Activated T-helper 1 cell treated with Interleukin-2 at 50 U/mL for 16 hours (primary cell): ENCODE results near the gene VNN1.
"Not testable (repeated sequence)": the region's sequence is repeated elsewhere in the genome, so short reads cannot be mapped to it uniquely, and the experiment has no call there.

ENCODE experiments used
- DNase-seq: peaks from one replicate; pipeline ENCODE4 v3.0.0-alpha.2; 2020; ENCODE audit warnings: low read depth

Gene VNN1

GRCh38 chr6:132719736-132720448 is 6.0 kb upstream of the VNN1 start:
- DNase-seq = no peak

GRCh38 chr6:132715881-132716637 is 2.2 kb upstream of the VNN1 start:
- DNase-seq = no peak

GRCh38 chr6:132715204-132715603 is 1.3 kb upstream of the VNN1 start:
- no peak for DNase-seq

GRCh38 chr6:132714160-132714559 is 305 bp upstream of the VNN1 start:
- no peak for DNase-seq

- no peak for DNase-seq
These were observed 1.5 kb downstream of the VNN1 start for GRCh38 chr6:132712366-132712765.

DNA sequence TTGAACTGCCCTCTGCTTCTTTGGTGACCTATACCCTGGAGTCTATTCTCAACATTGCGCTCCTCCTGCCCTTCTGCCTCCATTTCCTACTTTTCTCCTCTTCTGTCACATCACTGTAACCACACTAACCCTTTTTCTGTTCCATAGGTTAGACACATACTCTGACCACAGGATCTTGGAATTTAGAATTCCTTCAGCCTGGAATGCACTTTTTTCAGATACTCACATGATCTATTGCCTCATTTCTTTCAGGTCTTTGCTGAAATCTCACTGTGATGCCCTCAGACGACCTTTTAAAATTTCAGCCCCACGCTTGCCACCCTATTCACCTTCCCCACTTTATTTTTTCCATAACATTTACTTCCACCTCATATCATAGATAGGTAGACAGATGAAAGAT is 5.1 kb downstream of the VNN1 start:
- DNase-seq = no peak

GRCh38 chr6:132708002-132708401 is 5.9 kb downstream of the VNN1 start:
- DNase-seq = no peak

DNA sequence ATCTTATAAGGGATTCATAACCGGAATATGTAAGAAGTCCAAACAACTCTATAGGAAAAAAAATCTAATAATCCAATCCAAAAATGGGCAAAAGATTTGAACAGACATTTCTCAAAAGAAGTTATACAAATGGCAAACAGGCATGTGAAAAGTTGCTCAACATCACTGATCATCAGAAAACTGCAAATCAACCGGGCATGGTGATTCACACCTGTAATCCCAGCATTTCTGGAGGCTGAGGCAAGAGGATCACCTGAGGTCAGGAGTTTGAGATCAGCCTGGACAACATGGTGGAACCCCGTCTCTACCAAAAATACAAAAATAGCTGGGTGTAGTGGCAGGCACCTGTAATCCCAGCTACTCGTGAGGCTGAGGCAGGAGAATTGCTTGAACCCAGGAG is 7.1 kb downstream of the VNN1 start:
- DNase-seq = not testable (repeated sequence)

DNA sequence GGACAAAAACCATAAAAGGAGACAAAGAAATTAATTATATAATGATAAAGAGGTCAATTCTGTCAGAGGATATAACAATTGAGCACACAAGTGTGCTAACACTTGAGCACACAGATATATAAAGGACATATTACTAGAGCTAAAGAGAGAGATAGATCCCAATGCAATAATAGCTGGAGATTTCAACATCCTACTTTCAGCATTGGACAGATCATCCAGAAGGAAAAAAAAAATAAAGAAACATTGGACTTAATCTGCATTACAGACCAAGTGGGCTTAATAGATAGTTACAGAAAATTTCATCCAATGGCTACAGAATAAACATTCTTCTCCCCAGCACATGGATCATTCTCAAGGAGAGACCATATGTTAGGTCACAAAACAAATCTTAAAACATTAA is 9.9 kb downstream of the VNN1 start:
- no peak for DNase-seq

DNA sequence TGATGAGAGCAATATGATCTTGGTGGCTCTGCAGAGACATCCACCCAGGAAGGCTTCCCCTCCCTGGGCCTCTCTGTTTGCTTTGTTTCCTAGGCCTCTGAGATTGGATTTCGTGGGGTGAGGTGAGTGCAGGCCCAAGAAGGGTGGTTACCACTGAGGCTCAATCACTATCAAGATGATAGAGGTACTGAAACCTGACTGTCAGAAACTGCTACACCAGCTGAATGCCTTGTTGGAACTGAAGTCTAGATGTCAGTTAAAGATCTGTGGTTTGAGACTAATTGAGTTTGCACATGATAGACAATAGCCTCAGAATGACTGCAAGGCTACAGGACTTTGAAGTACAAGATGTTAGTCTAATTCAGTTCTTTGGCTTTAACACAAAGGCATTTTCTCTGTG is 15.2 kb downstream of the VNN1 start:
- no peak for DNase-seq

- DNase-seq = no peak
These were observed 18.1 kb downstream of the VNN1 start for GRCh38 chr6:132695773-132696172.

DNA sequence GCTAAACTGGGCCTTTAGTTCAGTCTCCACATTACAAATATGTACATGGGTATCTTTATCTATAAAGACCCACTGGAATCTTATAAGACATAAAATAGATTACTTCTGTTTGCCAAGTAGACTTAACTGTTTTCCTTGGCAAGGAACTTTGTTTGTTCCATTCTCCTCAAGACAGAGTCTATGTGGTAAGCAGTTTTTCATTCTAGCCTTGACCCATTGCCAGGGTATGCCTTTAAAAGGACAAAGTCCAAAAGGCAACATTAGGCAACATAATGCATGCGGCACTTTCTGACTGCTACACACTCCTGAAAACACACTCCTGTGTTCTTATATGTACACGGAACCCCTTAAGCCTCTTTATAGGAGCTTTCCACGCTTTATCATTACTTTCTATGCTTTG is 20.4 kb downstream of the VNN1 start:
- DNase-seq = no peak

GRCh38 chr6:132690678-132691077 is 23.2 kb downstream of the VNN1 start:
- DNase-seq = no peak

DNA sequence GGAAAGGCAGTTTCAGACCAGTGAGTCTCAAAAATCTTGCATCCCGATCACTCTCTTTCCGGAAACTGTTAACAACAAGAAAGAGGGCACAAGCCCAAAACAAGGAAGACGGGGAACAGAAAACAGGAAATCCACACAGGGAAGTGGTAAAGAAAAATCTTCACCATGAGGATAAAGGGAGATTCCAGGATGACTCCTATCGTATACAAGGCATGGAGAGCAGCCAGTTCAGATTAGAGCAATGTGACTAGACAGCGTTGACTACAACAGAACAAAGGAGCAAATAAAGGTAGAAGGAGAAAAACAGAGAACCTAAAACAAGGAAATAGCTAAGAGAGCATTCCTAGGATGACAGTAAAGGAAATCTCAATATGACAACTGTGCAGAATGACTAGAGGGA is 26.5 kb downstream of the VNN1 start:
- DNase-seq = no peak

GRCh38 chr6:132686531-132686930 is 27.3 kb downstream of the VNN1 start:
- no peak for DNase-seq

GRCh38 chr6:132685009-132685408 is 28.8 kb downstream of the VNN1 start:
- DNase-seq = no peak

DNA sequence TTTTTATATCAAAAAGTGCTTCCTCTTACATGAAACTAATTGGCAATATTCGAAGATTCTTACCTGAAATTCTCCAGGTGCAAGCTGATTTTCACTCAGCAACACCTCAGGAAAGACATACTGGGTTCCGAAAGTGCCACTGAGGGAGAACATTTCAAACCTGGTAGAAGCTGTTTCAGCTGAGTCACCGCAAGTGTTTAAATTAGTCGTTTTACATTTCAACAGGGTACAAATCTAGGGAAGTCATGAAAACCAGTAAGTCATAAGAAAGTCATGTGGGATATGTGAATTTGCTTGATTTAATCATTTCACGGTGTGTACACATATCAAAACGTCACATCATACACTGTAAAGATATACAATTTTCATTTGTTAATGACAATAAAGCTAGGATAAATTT is 29.6 kb downstream of the VNN1 start:
- DNase-seq = no peak

GRCh38 chr6:132683543-132683942 is 30.3 kb downstream of the VNN1 start:
- DNase-seq = no peak

DNA sequence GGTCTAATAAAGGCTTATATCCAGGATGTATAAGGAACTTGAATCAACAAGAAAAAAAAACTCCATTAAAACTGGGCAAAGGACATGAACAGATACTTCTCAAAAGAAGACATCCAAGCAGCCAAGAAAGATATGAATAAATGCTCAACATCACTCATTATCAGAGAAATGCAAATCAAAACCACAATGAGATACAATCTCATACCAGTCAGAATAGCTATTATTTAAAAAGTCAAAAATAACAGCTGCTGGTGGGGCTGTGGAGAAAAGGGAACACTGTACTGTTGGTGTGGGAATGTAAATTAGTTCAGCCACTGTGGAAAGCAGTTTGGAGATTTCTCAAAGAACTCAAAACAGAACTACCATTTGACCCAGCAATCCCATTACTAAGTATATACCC is 34.8 kb downstream of the VNN1 start:
- DNase-seq = not testable (repeated sequence)

- no peak for DNase-seq
These were observed 38.1 kb downstream of the VNN1 start for GRCh38 chr6:132675749-132676148.

DNA sequence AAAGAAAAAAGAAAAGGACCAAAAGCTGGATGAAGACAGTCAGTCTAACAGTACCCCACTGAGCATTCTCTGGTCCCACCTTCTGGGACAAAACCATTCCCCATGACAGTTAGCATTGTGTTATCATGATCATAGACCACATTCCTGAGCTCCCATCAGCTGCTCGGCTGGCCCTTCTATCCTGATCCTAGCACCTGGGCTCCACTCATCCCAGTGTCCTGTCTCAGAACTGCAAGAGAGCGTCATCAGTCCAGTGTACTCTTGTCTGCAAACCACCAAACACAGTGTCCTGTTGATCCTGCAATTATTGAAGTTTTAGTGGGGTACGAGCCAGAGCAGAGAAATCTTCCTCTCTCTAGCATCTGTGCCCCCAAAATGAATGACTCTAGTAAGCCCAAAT is 38.9 kb downstream of the VNN1 start:
- no peak for DNase-seq

DNA sequence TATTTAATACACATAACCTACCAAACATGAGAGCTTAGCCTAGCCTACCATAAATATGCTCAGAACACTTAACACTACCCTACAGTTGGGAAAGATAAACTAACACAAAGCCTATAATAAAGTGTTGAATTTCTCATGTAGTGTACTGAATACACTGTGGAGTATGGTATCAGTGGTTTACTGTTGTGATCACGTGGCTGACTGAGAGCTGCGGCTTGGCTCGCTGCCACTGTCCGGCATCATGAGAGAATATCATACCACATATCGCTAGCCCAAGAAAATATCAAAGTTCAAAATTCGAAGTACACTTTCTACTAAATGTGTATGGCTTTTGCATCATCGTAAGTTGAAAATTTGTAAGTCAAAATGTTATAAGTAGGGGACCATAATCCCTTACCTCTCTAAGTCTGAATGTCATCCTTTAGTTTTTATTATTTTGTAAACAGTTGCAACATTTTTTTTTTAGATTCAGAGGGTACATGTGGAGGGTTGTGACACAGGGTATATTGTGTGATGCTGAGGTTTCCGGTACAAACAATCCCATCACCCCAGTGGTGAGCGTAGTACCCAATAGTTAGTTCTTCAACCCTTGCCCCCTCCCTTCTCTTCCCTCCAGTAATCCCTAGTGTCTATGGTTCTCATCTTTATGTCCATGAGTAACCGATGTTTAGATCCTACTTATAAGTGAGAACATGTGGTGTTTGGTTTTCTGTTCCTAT is 40.3 kb downstream of the VNN1 start:
- DNase-seq = no peak

DNA sequence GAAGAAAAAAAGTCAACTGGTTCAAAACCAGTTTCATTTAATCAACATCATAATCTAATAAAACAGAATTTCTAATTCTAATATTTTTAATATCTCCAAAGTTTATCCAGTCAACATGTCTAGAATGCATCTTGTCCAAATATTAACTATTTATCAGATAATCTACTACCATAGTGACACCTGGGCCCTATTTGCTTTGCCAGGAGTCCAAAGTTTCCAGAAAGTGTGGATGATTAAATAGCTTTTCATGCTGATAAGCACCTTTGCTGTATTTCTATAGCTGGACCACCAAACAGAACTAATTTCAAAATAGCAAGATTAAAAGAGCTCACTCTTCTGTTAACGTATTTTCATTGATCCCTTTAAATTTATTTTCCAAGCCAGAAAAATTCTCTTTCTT is 42.6 kb downstream of the VNN1 start:
- no peak for DNase-seq
